Activated CD4-positive, alpha-beta T cell treated with anti-CD3 and anti-CD28 coated beads for 4 hours (primary cell): ENCODE measurements around the gene ENTR1.

Experiments used
- DNase-seq, 2 donors: peaks; one replicate each; pipeline ENCODE4 v3.0.0-alpha.2; 2020

The ENTR1 gene, protein sequence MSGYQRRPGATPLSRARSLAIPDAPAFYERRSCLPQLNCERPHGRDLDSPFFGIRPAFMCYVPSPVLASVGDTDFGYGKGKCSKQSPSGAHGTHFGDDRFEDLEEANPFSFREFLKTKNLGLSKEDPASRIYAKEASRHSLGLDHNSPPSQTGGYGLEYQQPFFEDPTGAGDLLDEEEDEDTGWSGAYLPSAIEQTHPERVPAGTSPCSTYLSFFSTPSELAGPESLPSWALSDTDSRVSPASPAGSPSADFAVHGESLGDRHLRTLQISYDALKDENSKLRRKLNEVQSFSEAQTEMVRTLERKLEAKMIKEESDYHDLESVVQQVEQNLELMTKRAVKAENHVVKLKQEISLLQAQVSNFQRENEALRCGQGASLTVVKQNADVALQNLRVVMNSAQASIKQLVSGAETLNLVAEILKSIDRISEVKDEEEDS

DNA sequence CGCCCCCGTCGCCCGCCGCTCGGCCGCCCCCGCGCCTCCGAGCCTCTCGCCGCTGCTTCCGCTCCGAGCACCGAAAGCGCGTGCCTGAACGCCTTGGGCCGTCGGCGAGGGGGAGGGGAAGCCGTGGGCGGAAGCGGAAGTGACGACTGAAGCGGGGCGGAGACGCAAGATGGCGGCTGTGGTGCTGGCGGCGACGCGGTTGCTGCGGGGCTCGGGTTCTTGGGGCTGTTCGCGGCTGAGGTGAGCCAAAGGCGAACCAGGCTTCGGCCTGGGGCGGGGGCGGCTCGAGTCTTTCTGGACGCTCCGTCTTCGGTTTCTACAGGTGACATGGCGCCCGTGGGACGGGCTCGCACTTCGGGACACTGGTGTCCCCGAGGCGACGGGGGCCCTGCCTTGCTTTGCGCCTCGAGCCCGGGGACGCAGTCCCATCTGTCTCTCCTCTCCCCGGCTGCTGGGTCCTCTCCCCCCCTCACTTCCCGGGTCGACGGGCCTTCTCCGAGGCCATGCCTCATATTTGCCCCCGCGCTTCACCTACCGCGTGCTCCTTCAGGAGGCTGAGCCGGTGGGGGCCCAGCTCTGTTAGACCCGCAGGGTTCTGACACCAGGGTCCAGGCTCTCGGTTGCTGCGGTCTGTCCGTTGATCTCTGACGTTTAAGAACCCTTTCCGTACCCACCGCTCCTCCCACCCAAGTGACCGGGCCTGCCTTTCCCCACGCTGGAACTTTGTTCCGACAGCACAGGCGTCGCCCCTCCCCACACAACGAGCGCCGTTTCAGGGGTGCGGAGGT is at the start of gene ENTR1, which contains the start of gene PMPCA:
TSS of gene ENTR1 (minus strand) at position 115 of the 788 bp plus-strand sequence. CDS start 217 bp downstream, outside the sequence.
TSS of gene PMPCA (plus strand) at position 159 of the 788 bp plus-strand sequence. CDS start at position 170, 11 bp downstream.
- DNase-seq: peak; percentile 96 to 98

DNA sequence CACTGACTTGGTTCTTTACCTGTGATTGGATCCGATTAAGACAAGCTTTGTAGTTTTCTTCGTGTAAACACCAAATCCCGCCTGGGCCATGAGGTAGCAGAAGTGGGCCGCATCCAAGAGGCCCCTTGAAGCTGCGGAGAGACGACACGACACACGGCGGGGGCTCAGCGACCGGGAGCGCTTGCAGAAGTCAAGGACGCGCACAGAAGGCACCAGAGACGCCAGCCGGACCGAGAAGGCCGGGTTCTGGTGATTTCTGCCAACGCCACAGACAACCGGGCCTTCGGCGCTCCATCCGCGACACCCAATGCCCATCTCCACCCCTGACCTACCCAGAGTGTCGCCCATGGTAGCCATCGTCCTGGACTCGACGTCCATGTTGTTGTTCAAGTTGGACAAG is 49.0 kb upstream of the ENTR1 start:
- no peak for DNase-seq

DNA sequence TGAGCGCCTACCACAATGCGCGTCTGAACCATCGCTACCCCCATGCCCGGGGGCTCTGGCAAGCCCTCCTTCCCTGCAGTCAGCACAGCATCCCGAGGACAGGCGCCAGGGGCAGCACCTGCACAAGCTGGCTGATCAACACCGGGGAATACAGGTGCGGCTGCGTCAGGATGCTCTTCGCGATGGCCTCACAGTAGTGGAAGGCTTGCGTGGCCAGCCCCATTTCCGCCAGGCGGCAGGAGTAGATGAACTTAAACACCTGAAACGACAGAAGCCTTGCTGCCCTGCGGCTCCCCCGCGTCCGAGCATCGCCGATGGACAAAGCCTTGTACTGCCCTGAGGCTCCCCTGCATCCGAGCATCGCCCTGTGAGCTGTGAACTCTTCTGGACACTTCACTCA is 46.9 kb upstream of the ENTR1 start:
- no peak for DNase-seq

DNA sequence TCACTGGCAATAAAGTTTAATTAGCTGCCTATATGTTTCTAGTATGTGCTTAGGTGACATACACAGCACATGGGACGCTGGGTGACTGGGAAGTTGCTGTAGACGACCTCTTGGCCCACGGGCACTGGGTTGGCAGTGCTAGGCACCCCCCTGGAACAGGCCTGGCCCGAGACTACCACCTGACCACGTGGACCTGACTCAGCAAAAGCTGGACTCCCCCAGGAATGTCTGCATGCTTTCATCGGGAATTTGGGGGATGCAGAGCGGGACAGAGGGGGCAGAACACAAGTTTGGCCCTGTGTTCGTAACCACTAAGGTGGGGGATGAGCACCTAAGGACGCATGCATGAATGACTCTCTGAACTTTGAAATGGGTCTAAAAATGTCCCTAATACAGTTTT is 45.8 kb upstream of the ENTR1 start:
- DNase-seq: no peak

DNA sequence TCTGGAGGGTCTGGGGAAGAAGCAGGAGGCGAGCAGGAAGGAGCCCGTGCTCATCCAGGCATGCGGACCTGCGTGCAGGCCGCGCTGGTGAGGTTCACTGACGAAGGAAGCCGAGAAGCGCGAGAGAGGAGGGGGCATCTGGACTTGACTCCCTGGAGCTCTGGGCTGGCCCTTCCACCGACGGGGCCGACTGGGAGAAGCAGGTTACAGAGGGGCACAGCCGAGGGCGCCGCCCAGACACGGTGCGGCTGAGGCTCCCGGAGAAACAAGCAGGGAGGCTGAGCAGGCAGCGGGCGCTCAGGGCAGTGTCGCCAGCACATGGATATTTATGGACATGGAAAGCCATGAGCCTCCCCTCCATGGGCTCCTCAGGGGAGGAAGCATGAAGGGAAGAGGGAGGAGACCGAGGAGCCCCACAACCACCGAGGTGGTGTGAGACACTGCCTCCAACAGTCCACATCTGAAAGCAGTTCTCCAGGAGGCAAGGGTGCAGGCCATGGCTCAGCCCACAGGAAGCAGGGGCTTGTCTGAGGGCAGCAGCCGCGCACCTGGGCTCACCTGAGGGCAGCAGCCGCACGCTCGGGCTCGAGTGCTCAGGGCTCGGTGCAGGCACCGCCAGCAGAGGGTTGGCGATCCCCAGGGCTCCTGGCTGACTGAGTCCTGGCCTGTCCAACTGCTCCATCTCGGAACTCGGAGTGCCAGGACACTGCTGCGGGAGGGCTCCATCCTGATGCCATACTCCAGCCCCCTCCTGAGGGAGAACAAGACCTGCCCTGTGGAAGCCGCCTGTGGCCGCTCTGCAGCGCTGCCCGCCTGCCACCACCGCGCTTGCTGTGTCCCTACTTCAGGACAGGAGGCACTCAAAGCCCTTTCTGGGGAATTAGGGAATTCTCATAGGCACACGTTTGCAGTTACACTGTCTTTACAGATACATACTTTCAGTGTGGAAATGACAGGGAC is 44.9 kb upstream of the ENTR1 start:
- DNase-seq: no peak

DNA sequence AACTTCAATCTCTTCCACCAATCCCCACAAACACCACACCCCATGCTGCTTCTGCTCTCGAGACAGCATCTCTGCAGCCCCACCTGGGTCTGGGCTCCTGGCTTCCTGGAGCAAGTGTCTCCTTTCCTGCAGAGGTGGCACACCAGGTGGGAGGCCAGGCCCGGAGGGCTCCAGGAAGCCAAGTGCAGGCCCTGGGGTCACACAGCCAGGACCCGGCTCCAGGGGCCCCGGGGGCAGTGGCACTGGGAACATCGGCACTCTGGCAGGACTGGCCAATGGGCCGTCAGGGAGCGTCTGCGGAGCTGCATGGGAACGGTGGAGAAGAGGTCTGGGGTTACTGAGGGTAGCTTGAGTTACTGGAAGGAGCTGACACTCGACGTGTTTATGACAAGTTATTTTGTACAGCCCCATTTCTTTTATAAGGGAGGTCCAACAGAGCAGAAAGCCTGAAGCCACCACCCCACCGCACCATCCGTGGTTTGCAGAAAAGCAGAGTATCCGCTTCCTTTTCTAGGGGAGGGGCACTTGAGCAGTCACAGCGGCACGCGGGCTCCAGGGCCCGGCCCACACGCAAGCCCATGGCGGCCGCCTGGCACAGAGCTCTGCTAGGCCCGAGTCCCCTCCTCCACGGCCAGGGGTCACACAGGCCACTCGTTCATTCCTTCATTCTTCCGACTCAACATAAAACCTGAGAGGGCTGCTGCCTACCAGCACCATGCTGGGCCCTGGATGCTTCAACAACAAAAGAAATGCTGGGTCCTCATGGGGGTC is 43.8 kb upstream of the ENTR1 start:
- no peak for DNase-seq

DNA sequence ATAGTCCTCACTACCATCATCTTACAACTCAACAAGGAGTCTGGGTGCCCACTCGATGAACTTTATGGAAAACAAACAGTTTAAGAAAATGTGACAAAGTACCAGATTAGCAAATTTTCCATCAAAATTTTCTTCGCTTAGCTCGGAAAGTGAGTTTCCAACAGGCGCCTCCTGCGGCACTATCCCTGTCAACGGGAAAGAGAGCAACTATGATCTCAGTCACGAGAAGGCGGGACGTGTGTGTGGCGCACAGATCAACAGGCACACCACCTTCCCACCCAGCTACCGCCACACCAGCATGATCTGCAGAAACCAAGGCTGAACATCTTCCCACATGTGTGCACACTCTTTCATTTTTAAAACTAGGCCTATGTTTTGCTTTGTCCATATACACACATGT is 42.9 kb upstream of the ENTR1 start:
- no peak for DNase-seq

DNA sequence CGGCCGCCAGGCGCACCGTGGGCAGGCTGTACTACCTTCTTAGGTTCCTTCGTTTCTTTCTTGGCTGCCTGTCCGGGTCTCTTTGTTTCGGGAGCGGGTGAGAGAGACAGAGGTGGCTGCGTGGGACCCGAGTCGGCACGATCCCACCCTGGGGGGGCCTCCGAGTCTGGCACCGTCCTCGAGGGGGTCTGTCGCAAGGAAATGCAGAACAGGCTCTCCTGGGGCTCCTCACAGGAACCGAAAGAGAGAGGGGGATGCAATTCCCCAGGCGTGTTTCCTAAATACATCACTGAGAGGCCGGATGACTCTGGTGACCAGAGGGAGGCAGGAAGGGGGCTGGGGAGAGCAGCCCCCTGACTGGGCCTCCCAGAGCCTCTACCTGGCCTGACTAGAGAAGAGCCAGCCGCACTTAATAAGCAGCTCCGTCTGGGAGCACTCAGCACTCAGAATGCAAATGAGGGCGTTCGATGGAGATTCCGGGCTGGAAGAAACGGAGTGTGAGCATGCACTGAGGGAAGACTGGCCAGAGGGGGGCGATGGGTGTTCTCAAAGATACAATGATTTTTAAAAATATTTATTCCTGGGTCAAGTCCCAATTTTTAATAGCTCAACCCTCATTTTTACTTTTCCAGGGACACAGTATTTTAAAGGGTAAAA is 40.9 kb upstream of the ENTR1 start:
- DNase-seq: no peak

DNA sequence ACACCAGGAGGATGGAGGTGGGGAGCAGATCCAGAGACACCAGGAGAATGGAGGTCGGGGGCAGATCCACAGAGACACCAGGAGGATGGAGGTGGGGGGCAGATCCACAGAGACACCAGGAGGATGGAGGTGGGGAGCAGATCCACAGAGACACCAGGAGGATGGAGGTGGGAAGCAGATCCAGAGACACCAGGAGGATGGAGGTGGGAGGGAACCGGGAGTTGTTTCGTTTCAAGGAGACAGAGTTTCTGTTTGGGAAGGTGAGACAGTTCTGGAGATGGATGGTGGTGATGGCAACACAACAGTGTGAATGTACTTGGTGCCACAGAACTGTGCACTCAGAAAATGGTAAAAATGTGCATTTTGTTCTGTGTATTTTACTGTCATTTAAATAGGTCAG is 38.2 kb upstream of the ENTR1 start:
- no peak for DNase-seq

DNA sequence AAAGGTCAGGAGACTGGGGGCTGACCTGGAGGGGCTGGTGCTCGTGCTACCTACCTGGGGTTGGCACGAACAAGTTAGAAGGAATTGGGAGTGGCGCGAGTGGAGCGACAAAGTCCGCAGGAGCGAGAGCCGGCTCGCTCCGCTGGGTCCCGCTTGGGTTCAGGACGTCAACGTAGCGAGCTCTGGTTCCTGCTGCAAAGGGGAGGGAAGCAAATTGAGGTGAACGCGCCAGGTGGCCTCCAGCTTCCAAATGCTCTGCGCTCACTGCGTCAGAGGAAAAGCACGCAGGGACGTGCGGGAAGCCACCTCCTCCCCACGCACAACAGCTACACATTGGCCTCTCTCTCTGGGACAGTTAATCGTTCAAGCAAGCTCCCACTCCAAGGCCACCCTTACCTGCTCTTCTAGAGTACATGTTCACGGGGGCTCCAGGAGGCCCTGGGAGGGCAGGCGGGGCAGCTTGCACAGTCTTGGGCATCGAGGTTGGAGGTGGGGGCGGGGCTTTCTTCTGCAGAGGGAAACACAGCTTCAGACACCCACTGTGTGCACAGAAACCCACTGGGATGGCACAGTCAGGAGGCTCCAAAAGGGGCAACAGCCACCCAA is 36.9 kb upstream of the ENTR1 start:
- no peak for DNase-seq

DNA sequence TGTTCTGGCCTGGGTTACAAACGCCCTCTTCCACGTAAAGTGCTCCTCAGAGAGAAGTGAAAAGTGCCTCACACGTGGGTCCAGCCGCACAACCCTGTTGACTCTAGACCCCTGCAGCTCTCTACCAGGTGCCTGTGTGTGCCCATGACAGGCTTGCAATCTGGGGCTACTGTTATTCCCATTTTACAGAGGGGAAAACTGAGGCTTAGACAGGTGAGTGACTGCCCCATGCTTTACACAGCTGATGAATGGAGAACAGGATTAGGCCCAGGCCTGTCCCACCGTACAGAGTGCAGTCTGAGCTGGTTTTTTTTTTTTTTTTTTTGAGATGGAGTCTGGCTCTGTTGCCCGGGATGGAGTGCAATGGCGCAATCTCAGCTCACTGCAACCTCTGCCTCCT is 35.4 kb upstream of the ENTR1 start:
- no peak for DNase-seq

DNA sequence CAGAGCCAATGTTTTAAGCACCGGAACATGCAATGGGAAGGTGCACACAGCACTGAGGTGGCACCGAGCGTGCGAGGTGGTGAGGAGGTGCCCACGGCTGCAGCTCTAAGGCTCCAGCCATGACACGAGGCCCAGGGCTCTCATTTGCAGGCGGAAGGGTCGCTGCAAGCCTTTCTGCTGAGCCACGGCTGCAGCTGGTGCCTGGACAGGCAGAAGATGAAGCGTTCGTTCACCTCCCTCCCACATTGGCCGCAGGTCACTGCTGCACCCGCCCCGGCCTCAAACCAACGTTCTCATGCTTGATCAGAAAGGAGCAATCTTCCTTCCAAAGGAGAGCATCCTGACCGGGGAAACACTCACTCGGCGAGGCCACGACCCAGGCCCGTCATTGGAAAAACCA is 33.7 kb upstream of the ENTR1 start:
- no peak for DNase-seq

DNA sequence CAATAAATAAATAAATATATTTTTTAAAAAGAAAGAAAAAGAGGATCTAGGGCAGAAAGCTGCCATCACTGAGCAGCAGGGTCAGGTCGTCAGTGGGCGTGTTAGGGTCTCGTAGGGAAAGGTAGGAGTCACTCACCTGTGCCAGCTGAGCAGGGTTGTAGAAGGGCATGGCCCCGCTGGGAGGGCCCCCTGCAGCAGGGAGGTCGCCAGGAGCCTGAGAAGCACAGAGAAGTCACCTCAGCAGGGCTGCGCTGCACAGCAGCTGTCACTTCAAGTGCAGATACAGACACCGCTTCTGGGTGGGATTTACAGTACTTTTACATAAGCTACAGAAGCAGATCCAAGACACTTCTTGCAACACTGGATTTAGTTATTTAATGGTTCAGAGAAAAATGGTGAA is 33.3 kb upstream of the ENTR1 start:
- no peak for DNase-seq

DNA sequence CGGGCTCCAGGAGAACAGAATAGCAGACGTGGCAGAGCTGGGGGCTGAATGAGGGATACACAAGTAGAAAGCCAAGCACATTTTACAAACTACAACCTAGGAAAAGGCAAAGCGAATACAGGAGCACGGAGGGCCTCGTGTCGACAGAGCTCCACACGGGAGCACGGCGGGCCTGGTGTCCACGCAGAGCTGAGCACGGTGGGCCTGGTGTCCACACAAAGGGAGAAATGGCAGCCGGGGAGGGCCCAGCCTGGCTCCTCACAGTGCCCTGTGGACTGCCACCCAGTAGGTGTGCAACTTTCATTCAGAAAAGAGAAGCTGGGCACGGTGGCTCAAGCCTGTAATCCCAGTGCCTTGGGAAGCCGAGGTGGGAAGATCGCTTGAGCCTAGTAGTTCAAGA is 32.7 kb upstream of the ENTR1 start:
- no peak for DNase-seq

DNA sequence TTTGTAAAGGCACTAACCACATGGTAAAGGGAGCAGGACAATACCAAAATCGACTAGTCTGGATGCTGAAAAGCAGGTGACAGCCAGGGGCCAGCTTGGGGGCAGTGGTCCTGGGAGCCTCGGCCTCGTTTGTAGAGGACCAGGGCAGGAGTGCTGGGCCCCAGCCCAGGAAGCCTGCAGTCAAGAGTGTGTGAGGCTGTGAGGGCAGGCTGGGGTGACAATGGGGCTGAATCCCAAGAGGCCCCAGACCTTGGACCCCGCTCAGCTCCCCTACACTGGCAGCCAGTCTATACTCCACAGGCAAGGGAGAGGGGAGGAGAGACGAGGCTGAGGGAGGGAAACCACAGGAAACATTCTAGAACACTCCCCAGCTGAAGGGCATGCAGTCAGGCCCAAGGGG is 31.9 kb upstream of the ENTR1 start:
- DNase-seq: no peak

DNA sequence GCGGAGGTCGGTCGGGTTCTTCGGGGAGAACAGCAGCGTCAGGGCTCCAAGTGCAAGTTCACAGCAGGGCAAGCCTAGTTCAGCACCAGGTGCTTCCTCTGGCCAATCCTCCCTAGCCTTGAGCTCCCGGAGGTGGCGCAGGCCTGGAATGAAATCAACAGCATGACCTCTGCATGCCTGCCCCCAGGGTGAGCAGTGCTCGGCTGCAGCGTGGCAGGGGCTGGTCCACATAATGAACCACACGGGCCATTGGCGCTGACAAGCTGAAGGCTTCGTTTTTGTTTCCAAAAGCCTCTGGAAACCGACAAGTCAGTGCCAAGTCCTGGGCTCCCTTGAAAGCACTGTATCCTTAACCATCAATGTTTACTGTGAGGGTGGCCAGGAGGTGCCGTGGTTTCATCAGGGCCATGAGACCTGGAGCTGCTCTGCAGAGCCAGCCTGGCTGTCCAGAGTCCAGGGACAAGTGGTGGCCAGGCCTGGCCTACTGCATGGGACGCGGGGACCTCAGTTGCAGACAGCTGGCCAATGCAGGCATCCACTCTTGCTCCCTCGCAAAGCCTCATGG is 31.3 kb upstream of the ENTR1 start:
- DNase-seq: no peak

DNA sequence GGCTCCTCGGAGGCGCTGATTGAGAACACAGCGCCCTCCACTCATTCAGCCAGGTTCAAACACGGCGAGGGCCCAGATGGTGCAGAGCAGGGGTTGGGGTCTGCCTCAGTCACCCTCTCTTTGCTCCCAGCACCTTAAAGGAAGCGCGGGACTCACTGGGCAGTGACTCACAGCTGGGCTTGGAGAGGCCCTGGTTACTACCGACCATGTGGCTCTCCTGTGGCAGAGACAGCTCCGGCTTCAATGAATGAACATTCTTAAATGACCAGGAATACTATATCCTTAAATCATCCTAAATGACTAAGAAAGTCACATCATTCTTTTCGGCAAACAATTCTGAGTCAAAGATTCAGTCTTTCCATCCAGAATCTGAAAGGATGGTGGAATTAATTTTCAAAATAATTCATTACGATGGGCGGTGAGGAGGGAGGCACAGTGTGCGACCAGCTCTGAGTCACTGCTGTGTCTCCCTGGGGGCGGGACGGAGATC is 30.8 kb upstream of the ENTR1 start:
- DNase-seq: no peak

DNA sequence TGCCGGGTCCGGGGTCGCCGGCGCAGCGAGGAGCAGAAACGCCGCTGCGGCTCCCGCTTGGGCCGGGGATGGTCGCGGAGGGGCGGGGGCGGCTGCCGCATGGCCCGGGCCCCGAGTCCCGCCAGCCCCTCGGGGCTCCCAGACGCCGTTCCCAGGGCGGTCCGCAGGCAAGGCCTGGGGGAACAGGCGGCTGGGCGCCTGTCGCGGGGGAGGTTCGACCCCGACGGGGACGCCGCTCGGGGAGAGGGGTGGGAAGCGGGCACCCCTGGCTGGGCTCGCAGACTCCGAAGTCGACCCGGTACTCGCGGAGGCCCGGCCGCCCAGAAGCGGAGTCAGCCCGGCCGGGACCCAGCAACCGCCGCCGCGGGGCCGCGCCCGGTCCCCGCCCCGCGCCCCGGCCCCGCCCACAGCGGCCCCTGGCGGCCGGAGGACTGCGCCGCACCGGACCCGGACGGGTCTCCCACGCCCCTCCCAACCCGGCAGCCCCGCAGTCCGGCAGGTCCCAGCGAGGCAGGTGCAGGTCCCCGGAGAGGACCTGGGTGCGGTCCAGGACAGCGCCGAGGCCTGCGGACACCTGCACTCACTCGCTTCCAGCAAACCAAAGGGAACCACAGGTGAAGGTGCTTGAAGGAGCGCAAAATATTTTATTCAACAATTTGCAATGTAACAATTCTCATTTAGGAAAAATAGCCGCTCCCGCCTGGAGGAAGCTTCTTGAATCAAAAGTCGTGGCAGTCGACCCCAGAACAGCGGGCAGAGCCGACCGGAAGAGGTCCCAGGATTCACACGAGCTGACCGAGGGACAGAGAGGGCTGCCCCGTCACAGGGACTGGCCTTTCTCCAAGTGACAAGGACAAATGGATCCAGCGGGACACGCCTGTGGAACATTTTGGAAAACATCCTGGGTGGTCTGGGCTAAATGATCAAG is 29.3 kb upstream of the ENTR1 start, which contains the start of gene INPP5E:
TSS of gene INPP5E (minus strand) at position 365 of the 928 bp plus-strand sequence. CDS start 426 bp downstream, outside the sequence.
- peak; percentile 75 to 80 for DNase-seq
